ENCODE measurements around the gene ATP11B. TPM values are rescaled to one million over a fixed set of nuclear protein-coding genes. Genes with fewer than 3 reads are reported as not detected.

ATP11B gene
- total and polyA plus RNA-seq, 2 of the 8 experiments (the other 6 are each of a cell fraction or from before 2014, with no cell fraction given): 5.1 to 26.5 TPM

DNA sequence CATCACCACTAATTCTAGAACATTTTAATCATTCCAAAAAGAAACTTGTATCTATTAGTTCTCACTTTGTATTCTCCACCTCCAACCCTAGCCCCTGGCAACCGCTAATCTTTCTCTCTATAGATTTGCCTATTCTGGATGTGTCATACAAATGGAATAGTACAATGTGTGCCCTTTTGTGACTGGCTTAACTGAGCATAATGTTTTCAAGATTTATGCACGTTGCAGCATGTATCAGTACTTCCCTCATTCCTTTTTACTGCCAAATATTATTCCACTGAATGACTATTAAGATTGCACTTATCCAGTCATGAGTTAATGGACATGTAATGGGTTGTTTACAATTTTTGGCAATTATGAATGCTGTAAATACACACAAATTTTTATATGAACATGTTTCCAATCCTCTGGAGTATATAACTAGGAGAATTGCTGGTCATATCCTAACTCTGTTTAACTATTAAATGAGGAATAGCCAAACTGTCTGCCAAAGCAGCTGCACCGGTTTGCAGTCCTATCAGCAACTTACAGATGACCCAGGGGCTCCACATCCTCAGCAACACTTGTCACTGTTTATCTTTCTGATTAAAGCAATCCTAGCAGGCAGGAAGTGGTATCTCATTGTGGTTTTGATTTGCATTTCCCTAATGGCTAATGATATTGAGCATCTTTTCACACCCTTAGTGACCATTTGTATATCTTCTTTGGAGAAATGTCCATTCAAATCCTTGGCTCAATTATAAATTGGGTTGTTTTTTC is 144.2 kb downstream of the ATP11B start (continued):
- TF ChIP-seq KDM5A (IDR thresholded peaks at IDR 0.05; ENCODE audit: low read length) (no peak), RBBP5 (IDR thresholded peaks at IDR 0.05; ENCODE audit: borderline replicate concordance, low read depth, low read length) (no peak), TBP (IDR thresholded peaks at IDR 0.05; ENCODE audit: low read depth, low read length) (no peak), BACH1 (IDR thresholded peaks at IDR 0.05; ENCODE audit: low read length) (no peak)

Measured in H1 (cell line).